GM12864 (cell line): Measurements from ENCODE around the gene HES6.

Experiments used
- DNase-seq: peaks from one replicate; pipeline ENCODE4 v3.0.0-alpha.2; 2011; ENCODE audit warnings: low read depth
- H3K4me3 ChIP-seq: 2 replicates; pipeline ENCODE4 v1.5.1; 2011; ENCODE audit warnings: mild to moderate bottlenecking, low read depth, low read length, control low read depth
- CTCF ChIP-seq: IDR thresholded peaks from 2 replicates; pipeline ENCODE4 v1.5.1; 2011; ENCODE audit warnings: low read depth, mild to moderate bottlenecking, moderate library complexity, low read length, control low read depth, inconsistent platforms; ENCODE audit errors: missing control alignments

HES6 gene

GRCh38 chr2:238286551-238286950 lies 46.7 kb upstream of the HES6 start:
- TF ChIP-seq CTCF: no peak
- no peak for DNase-seq
- no peak overlapping the region for H3K4me3 ChIP-seq

- no peak for TF ChIP-seq CTCF
- no peak overlapping the region for H3K4me3 ChIP-seq
- DNase-seq: no peak
Observed at GRCh38 chr2:238286095-238286494, 46.3 kb upstream of the HES6 start.

GRCh38 chr2:238285653-238286082 lies 45.8 kb upstream of the HES6 start:
- TF ChIP-seq CTCF: no peak
- no peak overlapping the region for H3K4me3 ChIP-seq
- no peak for DNase-seq

GRCh38 chr2:238284802-238285515 lies 45.1 kb upstream of the HES6 start:
- no peak for DNase-seq
- no peak for TF ChIP-seq CTCF
- H3K4me3 ChIP-seq: no peak overlapping the region

- no peak overlapping the region for H3K4me3 ChIP-seq
- no peak for DNase-seq
- TF ChIP-seq CTCF: no peak
Observed at GRCh38 chr2:238282861-238283738, 43.3 kb upstream of the HES6 start.

- no peak for DNase-seq
- H3K4me3 ChIP-seq: no peak overlapping the region
- TF ChIP-seq CTCF: no peak
Observed at GRCh38 chr2:238281826-238282480, 42.1 kb upstream of the HES6 start.
